ENCODE results near the gene TBX1.
"Not testable (repeated sequence)": the region's sequence is repeated elsewhere in the genome, so short reads cannot be mapped to it uniquely, and the experiment has no call there.

TBX1 gene

DNA sequence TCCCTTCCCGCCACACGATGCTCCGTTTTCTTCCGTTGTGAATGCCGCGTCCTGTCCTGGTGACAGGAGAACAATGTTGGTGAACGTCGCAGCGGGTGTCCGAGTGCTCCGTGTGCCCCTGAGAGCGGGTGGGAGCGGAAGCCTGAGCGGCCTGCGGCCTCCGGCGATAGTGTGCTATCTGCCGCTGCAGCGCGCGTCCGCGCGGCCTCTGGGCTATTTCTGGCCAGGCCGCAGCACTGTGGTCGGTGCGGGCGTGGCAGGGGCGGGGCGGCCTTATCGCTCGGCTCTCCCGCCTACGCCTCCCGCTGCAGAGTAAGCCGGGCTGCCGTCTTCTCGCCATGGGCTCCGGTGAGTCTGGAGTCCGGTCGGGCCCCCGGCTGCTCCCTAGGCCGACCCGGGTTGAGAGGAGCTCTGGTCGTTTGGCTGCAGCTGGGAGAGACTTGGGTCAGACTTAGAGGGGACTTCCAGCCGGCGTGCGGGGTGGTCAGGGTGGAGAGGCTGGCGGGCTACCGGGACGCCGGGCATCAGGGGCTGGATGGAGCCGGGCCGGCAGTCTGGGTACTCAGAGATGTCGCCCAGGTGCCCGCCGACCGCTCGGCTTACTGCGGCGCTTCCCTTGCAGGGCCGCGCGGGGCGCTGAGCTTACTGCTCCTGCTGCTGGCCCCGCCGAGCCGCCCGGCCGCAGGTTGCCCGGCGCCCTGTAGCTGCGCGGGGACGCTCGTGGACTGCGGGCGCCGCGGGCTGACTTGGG is 37.2 kb upstream of the TBX1 start, which contains the start of gene GP1BB:
GP1BB (plus strand) TSS at position 308 of the 751 bp plus-strand sequence; CDS start at position 339, 31 bp downstream.
- no peak for DNase-seq

- DNase-seq = no peak
Measured at GRCh38 chr22:19723983-19724827, 36.4 kb upstream of the TBX1 start.

- DNase-seq = no peak
Measured at GRCh38 chr22:19724927-19725661, 35.5 kb upstream of the TBX1 start.

- not testable (repeated sequence) for DNase-seq
Measured at GRCh38 chr22:19726064-19726788, 34.4 kb upstream of the TBX1 start.

DNA sequence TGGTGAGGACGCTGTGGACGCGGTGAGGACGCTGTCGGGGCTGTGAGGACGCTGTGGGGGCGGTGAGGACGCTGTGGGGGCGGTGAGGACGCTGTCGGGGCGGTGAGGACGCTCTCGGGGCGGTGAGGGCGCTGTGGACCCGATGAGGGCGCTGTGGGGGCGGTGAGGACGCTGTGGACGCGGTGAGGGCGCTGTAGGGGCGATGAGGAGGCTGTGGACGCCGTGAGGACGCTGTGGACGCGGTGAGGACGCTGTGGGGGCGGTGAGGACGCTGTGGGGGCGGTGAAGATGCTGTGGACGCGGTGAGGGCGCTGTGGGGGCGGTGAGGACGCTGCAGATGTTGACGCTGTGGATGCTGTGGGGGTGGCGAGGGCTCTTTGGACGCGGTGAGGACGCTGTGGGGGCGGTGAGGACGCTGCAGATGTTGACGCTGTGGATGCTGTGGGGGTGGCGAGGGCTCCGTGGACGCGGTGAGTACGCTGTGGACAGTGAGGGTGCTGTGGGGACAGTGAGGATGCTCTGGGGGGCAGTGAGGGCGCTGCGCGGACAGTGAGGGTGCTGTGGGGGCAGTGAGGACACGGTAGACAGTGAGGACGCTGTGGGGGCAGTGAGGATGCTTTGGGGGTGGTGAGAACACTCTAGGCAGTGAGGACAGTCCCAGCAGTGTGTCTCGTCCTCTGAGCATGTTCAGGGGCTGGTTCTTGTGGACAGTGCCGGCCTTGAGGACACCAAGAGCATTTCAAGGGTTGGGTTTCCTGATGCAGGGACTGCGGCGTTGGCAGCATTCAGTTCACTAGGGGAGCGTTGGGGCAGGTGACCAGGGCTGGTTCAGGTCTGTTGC is 33.0 kb upstream of the TBX1 start:
- no peak for DNase-seq

GRCh38 chr22:19728271-19728670 is 32.3 kb upstream of the TBX1 start:
- DNase-seq = no peak

DNA sequence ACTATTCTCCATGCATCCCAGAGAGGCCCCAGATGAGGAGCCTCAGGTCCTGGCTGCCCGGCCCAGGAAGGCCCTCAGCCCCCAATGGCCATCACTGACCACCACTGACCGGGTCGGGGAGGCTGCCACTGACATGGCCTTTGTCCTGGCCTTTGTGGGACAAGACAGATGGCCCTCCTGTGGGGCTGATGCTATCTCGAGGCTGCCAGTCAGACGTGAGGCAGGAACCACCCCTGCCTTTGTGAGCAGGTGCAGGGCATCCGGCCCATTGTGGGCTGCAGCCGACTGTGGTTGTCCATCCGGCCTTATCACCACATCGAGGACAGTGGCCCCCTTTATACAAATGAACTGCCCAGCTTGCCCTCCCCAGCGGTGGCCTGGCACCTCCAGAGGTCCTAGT is 31.7 kb upstream of the TBX1 start:
- no peak for DNase-seq

DNA sequence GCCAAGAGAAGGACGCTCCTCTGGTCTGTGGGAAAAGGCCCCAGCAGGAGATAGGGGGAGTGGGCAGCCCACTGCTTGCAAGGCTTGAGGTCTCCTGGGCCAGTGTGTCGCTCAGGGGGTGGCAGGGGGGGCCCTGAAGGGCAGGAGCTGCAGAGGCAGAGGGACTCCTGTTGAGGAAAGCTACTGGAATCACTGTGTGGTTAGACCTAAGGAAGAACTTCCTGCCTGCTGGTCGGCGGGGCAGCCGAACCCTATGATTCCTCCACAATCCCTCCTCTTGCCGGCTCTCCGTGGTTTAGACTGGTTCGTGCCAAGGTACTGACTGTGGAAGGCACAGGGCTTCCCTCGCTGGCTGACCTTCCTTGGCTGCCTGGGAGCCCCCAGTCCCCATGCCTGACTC is 31.1 kb upstream of the TBX1 start:
- DNase-seq = no peak

DNA sequence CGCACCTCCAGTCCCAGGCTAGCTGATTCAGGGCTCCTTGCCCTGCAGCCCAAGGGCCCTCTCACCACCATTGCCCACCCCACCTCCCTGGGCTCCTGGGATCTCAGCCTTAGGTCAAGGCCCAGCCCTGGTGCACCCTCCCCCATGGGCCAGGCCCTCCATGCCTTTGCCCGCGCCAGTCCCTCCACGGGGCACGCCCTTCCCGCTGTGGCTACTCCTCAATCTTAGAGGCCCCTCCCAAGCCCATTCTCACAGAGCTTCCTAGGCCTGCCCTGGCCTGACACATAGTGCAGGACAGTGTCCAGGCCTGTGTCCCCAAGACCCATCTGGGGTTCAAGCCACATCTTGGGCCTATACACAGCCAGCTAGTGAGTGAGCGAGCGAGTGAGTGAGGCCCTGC is 30.4 kb upstream of the TBX1 start:
- no peak for DNase-seq

DNA sequence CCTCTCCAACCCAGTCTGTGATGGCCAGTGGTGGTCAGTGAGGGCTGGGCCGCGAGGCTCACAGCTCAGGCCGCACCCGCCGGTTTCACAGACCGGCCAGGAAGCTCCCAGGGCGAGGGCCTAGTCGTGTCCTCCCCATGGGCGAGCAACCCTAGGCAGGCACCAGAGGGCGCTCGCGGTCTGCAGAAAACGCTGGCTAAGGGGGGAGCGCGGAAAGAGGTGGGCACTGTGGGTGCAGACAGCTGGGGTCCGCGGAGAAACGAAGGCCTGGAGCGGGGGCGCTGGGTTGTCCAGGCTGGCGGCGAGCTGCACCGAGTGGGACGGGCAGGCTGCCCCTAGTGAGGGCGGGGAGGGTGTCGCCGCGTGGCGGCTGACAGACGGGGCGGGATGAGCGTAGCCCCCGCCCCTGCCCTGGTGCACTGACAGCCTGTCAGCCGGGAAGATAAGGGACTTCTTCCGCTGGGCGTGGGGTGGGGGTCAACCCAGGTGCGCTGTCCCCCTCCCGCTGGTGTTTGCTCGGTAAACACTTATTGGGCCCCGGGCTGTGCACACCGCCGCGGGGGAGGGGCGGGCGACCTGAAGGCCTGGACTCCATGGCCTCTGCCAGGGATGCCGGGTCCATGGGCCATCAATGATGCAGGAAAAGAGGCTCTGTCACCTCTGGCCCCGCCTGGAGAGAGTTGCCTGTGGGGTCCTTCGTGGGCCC is 29.8 kb upstream of the TBX1 start:
- peak; percentile 80 for DNase-seq

GRCh38 chr22:19731361-19732135 is 29.0 kb upstream of the TBX1 start:
- DNase-seq = no peak

- no peak for DNase-seq
Measured at GRCh38 chr22:19732403-19733113, 28.0 kb upstream of the TBX1 start.

DNA sequence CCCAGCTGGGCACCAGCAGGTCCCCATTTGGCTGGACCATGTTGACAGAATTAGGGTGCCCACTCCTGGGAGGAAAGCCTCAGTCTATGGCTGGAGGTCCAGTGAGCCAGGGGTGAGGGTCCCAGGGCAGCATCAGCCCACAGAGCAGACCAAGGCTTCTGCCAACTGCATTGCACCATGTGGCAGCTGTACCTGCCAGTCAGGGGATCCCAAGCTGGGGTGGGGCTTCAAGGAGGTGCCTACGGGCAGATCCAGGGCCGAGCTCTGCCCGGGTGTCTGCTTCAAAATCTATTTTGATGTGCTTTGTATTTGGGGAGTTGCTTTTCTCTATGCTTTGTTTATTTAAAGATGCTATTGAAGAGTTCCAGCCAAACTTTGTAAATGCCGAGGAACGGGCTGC is 26.8 kb upstream of the TBX1 start:
- no peak for DNase-seq

GRCh38 chr22:19734163-19734562 is 26.4 kb upstream of the TBX1 start:
- DNase-seq = no peak

GRCh38 chr22:19734837-19735382 is 25.7 kb upstream of the TBX1 start:
- DNase-seq = no peak

- DNase-seq = no peak
Measured at GRCh38 chr22:19735665-19736510, 24.7 kb upstream of the TBX1 start.

DNA sequence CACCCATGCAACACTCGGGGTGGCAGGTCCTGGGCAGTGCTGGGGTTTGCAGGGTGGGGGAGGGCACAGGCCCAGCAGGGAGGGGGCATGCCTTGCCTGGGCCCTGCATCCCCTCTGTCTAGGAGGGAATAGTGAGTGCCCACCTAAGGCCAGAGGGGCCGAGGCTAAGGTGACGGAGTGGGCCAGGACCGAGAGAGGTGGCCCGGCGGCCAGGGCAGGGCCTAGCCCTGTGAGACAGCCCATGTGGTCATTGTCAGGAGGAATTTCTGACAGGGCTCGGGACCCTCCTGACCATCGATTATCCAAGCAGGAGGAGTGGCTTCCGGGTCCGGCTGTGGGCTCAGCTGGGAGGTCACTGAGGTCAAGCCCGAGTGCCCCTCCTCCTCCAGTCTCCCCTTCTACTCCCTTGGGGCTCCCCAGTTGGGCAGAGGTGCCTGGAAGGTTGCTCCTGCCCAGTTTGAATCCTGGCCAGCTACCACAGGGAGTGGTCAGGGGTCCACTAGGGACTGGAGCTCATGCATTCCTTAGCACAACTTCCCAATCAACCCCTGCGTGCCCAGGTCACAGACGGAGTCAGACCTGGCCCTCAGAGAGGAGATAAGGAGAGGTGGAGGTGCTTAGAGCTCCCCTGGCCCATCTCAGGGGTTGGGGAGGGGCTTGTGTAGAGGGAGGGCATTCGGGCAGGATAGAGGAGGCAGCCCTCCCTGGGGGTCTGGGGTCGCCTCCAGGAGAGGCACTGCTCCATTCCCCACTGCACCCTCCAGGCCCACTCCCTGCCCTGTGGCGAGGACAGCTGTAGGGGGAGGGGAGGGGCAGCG is 22.5 kb upstream of the TBX1 start:
- DNase-seq = no peak
